GM12864 (cell line): ENCODE results near the gene CIBAR2.

Experiments
- DNase-seq: peaks from one replicate; pipeline ENCODE4 v3.0.0-alpha.2; 2011; ENCODE audit warnings: low read depth
- H3K4me3 ChIP-seq: 2 replicates; pipeline ENCODE4 v1.5.1; 2011; ENCODE audit warnings: mild to moderate bottlenecking, low read depth, low read length, control low read depth
- TF ChIP-seq, protein P1 (sequence below): IDR thresholded peaks from 2 replicates; pipeline ENCODE4 v1.5.1; 2011; ENCODE audit warnings: low read depth, mild to moderate bottlenecking, moderate library complexity, low read length, control low read depth, inconsistent platforms; ENCODE audit errors: missing control alignments

CIBAR2 gene

DNA sequence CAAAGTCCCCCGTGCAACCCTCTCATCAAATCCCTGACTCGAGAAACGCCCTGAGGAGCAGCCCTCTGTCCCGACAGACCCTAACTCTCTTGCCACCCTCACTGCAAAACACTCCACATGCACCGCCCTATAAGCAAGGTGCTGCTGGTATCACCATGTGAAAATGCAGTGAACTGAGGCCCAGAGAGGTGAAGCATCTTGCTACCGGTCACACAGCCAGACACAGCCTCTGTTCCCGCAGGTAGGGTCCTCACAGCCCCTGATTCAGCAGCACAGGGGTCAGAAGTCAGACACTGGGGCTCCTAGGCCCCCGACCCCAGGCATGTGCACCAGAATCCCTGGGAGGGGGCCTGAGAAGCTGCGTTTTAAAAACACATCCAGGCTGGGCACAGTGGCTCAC is 1.1 kb downstream of the CIBAR2 start:
- DNase-seq = no peak
- TF ChIP-seq, protein P1, sequence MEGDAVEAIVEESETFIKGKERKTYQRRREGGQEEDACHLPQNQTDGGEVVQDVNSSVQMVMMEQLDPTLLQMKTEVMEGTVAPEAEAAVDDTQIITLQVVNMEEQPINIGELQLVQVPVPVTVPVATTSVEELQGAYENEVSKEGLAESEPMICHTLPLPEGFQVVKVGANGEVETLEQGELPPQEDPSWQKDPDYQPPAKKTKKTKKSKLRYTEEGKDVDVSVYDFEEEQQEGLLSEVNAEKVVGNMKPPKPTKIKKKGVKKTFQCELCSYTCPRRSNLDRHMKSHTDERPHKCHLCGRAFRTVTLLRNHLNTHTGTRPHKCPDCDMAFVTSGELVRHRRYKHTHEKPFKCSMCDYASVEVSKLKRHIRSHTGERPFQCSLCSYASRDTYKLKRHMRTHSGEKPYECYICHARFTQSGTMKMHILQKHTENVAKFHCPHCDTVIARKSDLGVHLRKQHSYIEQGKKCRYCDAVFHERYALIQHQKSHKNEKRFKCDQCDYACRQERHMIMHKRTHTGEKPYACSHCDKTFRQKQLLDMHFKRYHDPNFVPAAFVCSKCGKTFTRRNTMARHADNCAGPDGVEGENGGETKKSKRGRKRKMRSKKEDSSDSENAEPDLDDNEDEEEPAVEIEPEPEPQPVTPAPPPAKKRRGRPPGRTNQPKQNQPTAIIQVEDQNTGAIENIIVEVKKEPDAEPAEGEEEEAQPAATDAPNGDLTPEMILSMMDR = no peak
- no peak overlapping the region for H3K4me3 ChIP-seq

DNA sequence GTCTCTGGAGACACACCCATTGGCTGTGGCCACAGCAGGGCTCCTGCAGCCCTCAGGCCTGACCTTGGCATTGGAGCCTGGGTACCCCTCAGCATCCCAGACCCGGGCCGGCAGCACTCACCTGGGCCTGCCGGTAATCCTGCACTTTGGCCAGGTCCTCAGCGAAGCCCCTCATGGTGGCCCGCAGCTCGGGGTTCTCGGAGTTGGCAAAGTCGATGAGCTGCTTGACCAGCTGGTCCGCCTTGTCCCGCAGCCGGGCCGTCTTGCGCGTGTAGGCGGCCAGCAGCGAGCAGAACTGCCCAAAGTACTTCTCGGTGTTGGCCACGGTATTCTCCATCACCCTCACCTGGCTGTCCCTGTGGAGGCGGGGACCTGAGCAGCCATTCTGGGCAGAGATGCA is 2.2 kb downstream of the CIBAR2 start:
- no peak overlapping the region for H3K4me3 ChIP-seq
- TF ChIP-seq, protein P1 = no peak
- DNase-seq = no peak

DNA sequence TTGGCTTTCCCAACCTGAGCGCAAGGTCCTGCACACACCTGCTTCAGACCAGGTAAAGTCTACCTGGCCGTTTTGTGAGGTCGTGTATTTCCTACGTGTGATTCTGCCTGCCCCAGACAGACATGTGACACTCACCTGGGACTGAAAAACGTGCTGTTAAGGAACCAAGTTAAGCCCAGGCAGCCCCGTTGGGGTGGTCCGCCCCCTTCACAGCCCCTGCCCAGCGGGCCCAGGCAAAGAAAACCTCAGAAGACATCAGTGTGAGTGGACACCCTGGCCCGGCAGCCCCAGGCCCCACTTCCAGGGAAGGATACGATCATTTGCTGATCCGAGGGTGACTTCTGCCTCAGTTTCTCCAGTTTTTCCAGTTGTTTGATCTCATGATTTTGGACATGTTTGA is 4.7 kb downstream of the CIBAR2 start:
- no peak overlapping the region for H3K4me3 ChIP-seq
- TF ChIP-seq, protein P1 = no peak
- no peak for DNase-seq

DNA sequence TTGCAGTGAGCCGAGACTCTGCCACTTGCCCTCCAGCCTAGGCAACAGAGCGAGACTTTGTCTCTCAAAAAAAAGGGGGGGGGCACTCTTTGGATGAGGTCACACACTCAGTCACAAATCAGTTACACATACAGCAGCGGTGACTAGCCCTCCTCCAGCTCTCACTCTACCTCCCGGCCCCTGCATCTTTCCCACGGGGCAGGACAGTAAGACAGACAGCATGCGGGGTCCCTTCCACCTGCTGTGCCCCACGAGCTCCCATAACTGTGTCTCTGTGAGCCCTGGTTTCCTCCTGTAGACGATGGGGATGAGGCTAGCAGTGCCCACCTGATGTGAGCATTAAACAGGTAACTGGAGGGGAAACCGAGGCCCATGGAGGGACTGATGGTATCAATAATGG is 5.2 kb downstream of the CIBAR2 start:
- TF ChIP-seq, protein P1 = no peak
- no peak for DNase-seq
- no peak overlapping the region for H3K4me3 ChIP-seq

DNA sequence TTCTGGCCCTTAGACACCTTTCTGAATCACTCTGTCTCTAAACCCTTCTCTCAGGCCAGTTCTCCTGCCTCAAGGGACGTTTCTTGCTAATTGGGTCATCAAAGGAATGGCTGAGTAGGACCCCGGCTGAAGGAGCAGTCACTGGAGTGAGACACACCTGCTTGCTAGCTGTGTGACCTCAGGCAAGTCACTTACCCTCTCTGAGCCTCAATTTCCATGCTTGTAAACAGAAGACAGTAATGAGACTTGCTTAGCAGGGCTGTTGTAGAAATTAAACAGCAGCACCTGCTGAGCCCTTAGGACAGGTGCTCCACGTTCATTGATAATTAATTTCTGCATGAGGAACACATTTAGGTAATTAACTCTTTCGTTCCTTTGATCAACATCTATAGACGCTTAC is 6.8 kb downstream of the CIBAR2 start:
- TF ChIP-seq, protein P1 = no peak
- no peak overlapping the region for H3K4me3 ChIP-seq
- no peak for DNase-seq

DNA sequence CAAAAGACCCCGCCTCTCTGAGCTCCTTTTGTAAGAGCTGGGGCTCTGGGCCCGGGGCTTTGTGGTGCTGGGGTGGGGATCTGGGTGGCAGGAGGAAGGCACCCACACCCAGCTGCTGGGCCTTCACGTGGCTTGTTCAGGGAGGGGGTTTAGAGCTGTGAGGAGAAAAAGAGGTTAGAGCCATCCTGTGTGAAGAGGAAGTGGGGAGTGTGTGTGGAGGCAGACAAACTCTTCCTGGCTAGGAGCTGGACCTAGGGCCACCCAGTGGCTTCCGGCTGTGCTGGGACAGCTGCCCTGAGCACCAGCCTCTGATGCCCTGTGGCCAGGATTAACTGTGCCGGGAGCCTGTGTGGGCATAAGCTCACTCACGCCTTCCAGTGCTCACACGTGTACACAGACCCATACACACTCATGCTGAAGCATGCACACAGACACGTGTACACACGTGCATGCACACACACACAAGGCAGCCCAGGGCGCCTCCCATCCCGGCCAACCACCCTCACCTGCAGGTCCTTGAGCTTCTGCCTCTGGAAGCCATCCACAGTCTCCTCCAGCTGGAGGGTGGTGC is 7.4 kb downstream of the CIBAR2 start:
- H3K4me3 ChIP-seq = no peak overlapping the region
- TF ChIP-seq, protein P1 = no peak
- DNase-seq = no peak

DNA sequence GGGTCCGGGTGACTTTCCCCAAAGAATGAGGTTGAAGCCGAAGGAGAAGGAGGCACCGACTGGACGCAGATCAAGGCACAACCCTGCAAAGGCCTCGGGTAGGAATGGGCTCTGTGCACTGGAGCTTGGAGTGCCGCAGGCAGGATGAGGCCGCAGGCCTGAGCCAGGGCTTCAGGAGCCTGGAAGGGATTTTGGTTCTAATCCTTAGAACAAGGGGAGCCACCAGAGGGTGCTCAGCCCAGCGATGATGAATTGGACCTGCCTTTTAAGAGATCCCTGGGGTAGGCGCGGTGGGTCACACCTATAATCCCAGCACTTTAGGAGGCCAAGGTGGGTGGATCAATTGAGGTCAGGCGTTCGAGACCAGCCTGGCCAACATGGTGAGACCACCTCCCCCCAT is 8.1 kb downstream of the CIBAR2 start:
- H3K4me3 ChIP-seq = no peak overlapping the region
- TF ChIP-seq, protein P1 = no peak
- no peak for DNase-seq
